Spleen (tissue), 11 donors: ENCODE results near the gene RNH1. TPM values are rescaled to one million over a fixed set of nuclear protein-coding genes. Genes with fewer than 3 reads are reported as not detected.

Source experiments
- DNase-seq: peaks from one replicate; pipeline ENCODE4 v3.0.0-alpha.2; 2020
- H3K27ac ChIP-seq, 8 donors: fragments of 200-600 bp; sonication (generic) in 7 of 8; 1 replicate in 4 of 8; 2 replicates in 4 of 8; pipeline versions ENCODE4 v1.5.0 to v1.8.0; 2016 to 2021; ENCODE audit warnings: inconsistent platforms in 4 of 8, mild to moderate bottlenecking in 4 of 8, moderate library complexity in 1 of 8
- H3K27me3 ChIP-seq, 7 donors: fragments of 200-600 bp; sonication (generic) in 6 of 7; replicated peaks in 1 of 7; 1 replicate in 4 of 7; 2 replicates in 3 of 7; pipeline versions ENCODE4 v1.5.0 to v1.8.0; 2016 to 2021; ENCODE audit warnings: inconsistent platforms in 3 of 7, mild to moderate bottlenecking in 1 of 7
- H3K36me3 ChIP-seq, 6 donors: fragments of 200-600 bp; sonication (generic) in 5 of 6; 1 replicate in 4 of 6; 2 replicates in 2 of 6; pipeline versions ENCODE4 v1.5.0 to v1.8.0; 2016 to 2021; ENCODE audit warnings: inconsistent platforms in 2 of 6
- H3K4me1 ChIP-seq, 6 donors: fragments of 200-600 bp; sonication (generic) in 5 of 6; 1 replicate in 3 of 6; 2 replicates in 3 of 6; pipeline versions ENCODE4 v1.5.0 to v1.8.0; 2016 to 2021; ENCODE audit warnings: inconsistent platforms in 3 of 6
- H3K4me3 ChIP-seq, 8 donors: fragments of 200-600 bp; sonication (generic) in 7 of 8; 1 replicate in 4 of 8; 2 replicates in 4 of 8; pipeline versions ENCODE4 v1.5.0 to v1.8.0; 2016 to 2021; ENCODE audit warnings: inconsistent platforms in 4 of 8, mild to moderate bottlenecking in 4 of 8, moderate library complexity in 2 of 8
- H3K9me3 ChIP-seq, 8 donors: fragments of 200-600 bp; sonication (generic) in 7 of 8; 1 replicate in 4 of 8; 2 replicates in 4 of 8; pipeline versions ENCODE4 v1.5.0 to v1.8.0; 2016 to 2021; ENCODE audit warnings: inconsistent platforms in 4 of 8
- CTCF ChIP-seq, 11 experiments: fragments of 200-600 bp in 7 of 11; fragments of 450-650 bp in 4 of 11; sonication (generic) in 4 of 11; IDR thresholded peaks in 8 of 11; conservative IDR thresholded peaks in 3 of 11; 1 replicate in 7 of 11; 2 replicates in 4 of 11; pipeline versions ENCODE4 v1.4.0 to v1.8.0; 2016 to 2021; ENCODE audit warnings: antibody characterized with exemption in 11 of 11, inconsistent platforms in 4 of 11, mild to moderate bottlenecking in 1 of 11
- POLR2A ChIP-seq, 3 donors: fragments of 450-650 bp; IDR thresholded peaks; one replicate each; pipeline ENCODE4 v1.5.1; 2017; ENCODE audit warnings: antibody characterized with exemption in 3 of 3, mild to moderate bottlenecking in 1 of 3
- POLR2AphosphoS5 ChIP-seq, 3 donors: sonication (generic); formaldehyde crosslinking; IDR thresholded peaks; one replicate each; pipeline ENCODE4 v1.5.1; 2017; ENCODE audit warnings: antibody characterized with exemption in 3 of 3
- WGBS, 5 donors: extraction: QIAGEN DNeasy Blood & Tissue Kit in 3 of 5; methylation state at CpG; one replicate each; pipeline versions ENCODE4 v1.1.5 to v1.1.7; 2013 to 2018; 5-methylcytosine and 5-hydroxymethylcytosine counted together
- intact Hi-C: fragments of 100-400 bp; cut with DNase I; formaldehyde crosslinking; loops from one replicate; pipeline ENCODE4 v1.15.0; 2023; ENCODE audit warnings: low total_unique reads
- polyA plus RNA-seq, 3 donors: library from polyadenylated mRNA; stranded (reverse); fragments of 200-250 nt; gene quantifications; one replicate each; pipeline ENCODE4 v1.2.1, GENCODE V29; 2013
- total RNA-seq, 7 donors: library from RNA; depleted of rRNA in 3 of 7; stranded (reverse); fragments of >200 nt in 3 of 7; fragmentation: NEBNext Ultra II Directional in 4 of 7; extraction: Animal tissue kit (Norgen Biotek cat#: 25700) in 4 of 7; gene quantifications; one replicate each; pipeline versions ENCODE4 v1.1.0 to v1.2.1, GENCODE V29; 2016 to 2021
- donor health status: healthy with polysubstance abuse.
- donor health status: DM: no; HTN: no; CAD: no; lungs with moderate emphysema.
- donor health status: DM: no; HTN: no; CAD: no.
- donor health status: Bipolar disorder and iron deficiency.
- donor health status: healthy.
- donor health status: DM: no; HTN: no; CAD: no.
- donor health status: DM: yes; HTN: yes; CAD: no.

The RNH1 gene
- total and polyA plus RNA-seq, 10 donors, result 72.8 to 159 (median 145) TPM

GRCh38 chr11:508956-509355 lies 1.9 kb upstream of the RNH1 start:
- no peak for DNase-seq
- no peaks in the 10 kb centered on the region for H3K9me3 ChIP-seq
- no peaks in the 10 kb centered on the region for H3K27me3 ChIP-seq
- 86 to 97% (median 93%) methylated on average over 5 of the region's 5 CpGs for WGBS, 5 donors
- H3K4me1 ChIP-seq, result peaks cover 17 to 43% (median 34%) of the 10 kb centered on the region in 6 donors
- TF ChIP-seq CTCF (IDR thresholded peaks at IDR 0.05 in 8 of 11, conservative IDR thresholded peaks at IDR 0.05 in 3 of 11), result no peak
- no peak for TF ChIP-seq POLR2AphosphoS5 (IDR thresholded peaks at IDR 0.05)
- no peak for TF ChIP-seq POLR2A (IDR thresholded peaks at IDR 0.05)
- H3K4me3 ChIP-seq, result no peak overlapping the region
- H3K36me3 ChIP-seq, result peaks cover 0 to 51% (median 2%) of the 10 kb centered on the region in 6 donors
- no peak overlapping the region for H3K27ac ChIP-seq
- intact Hi-C loops, result no loop called here

DNA sequence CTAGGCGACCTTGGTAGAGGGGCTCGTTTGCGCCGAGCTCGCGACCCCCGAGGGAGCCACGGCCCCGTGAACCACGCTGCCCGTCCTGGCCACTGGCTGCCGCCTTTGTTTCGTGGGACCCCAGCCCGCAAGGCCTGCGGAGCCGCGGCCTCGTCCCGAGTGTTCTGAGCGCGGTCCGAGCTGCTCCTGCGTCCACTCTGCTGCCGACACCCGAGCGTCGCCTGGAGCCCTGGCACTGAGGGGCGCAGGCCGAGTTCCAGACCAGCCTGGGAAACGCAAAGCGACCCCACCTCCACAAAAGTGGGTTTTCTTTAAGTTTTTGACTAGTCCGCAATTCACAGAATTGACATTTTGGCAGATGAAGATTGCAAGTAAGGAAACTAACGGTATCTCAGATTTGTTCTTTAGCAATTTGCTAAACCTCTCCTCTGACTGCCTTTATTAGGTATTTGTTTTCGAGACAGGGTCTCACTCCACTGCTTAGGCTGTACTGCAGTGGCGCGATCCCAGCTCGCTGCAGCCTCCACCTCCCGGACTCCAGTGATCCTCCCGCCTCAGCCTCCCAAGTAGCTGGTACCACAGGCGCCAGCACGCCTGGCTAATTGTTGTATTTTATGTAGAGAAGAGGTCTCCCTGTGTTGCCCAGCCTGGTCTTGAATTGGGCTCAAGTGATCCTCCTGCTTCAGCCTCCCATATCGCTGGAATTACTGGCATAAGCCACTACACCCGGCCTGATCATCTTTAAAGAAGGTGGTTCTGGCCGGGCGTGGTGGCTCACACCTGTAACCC lies 879 bp upstream of the RNH1 start:
- no peaks in the 10 kb centered on the region for H3K9me3 ChIP-seq
- H3K27me3 ChIP-seq, result no peaks in the 10 kb centered on the region
- WGBS, 5 donors, result 45 to 63% (median 47%) methylated on average over 32 to 45 of the region's 45 CpGs
- intact Hi-C loops, result no loop called here
- no peak for TF ChIP-seq CTCF (IDR thresholded peaks at IDR 0.05 in 8 of 11, conservative IDR thresholded peaks at IDR 0.05 in 3 of 11)
- TF ChIP-seq POLR2A (IDR thresholded peaks at IDR 0.05), result no peak
- no peak for TF ChIP-seq POLR2AphosphoS5 (IDR thresholded peaks at IDR 0.05)
- H3K27ac ChIP-seq, result peak overlapping the region; percentile 67 to 100 (median 99)
- DNase-seq, result peak; percentile 80
- peaks cover 0 to 42% (median 2%) of the 10 kb centered on the region in 6 donors for H3K36me3 ChIP-seq
- peak overlapping the region; percentile 38 to 85 (median 72) for H3K4me3 ChIP-seq
- peaks cover 22 to 53% (median 44%) of the 10 kb centered on the region in 6 donors for H3K4me1 ChIP-seq

GRCh38 chr11:506238-506994 lies 626 bp downstream of the RNH1 start:
- peaks cover 25 to 63% (median 55%) of the 10 kb centered on the region in 6 donors for H3K4me1 ChIP-seq
- peak; percentile 99 for DNase-seq
- intact Hi-C loops, result no loop called here
- peaks cover 0 to 39% (median 9%) of the 10 kb centered on the region in 6 donors for H3K36me3 ChIP-seq
- H3K4me3 ChIP-seq, result peak overlapping the region; percentile 61 to 94 (median 79)
- peak in 2 of 3 donors; percentile 19 to 29 for TF ChIP-seq POLR2A (IDR thresholded peaks at IDR 0.05)
- TF ChIP-seq POLR2AphosphoS5 (IDR thresholded peaks at IDR 0.05), result peak; percentile 89 to 96 (median 94)
- peak in 4 of 11 experiments; percentile 17 to 46 (median 24) for TF ChIP-seq CTCF (IDR thresholded peaks at IDR 0.05 in 8 of 11, conservative IDR thresholded peaks at IDR 0.05 in 3 of 11)
- H3K9me3 ChIP-seq, result no peaks in the 10 kb centered on the region
- no peaks in the 10 kb centered on the region for H3K27me3 ChIP-seq
- H3K27ac ChIP-seq, result peak overlapping the region; percentile 95 to 100 (median 99)
- 0 to 1% (median 0%) methylated on average over 28 to 71 of the region's 71 CpGs for WGBS, 5 donors

DNA sequence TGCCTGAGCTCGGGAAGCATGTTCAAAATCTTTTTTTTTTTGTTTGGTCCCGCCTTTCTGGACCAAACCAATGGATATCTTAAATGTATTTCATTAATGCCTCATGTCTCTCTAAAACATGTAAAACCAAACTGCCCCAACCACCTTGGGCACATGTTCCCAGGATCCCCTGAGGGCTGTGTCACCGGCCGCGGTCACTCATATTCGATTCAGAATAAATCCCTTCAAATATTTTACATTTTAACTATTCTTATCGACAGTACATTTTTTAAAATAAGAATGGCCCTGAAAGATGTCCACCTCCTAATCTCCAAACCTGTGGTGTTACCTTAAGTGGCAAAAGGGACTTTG lies 2.1 kb downstream of the RNH1 start:
- peaks cover 25 to 69% (median 56%) of the 10 kb centered on the region in 6 donors for H3K4me1 ChIP-seq
- intact Hi-C loops, result no loop called here
- peak overlapping the region in 7 of 8 donors; percentile 19 to 85 (median 46) for H3K4me3 ChIP-seq
- no peak for DNase-seq
- peaks cover 4 to 39% (median 20%) of the 10 kb centered on the region in 6 donors for H3K36me3 ChIP-seq
- H3K27ac ChIP-seq, result peak overlapping the region in 7 of 8 donors; percentile 44 to 100 (median 84)
- TF ChIP-seq CTCF (IDR thresholded peaks at IDR 0.05 in 8 of 11, conservative IDR thresholded peaks at IDR 0.05 in 3 of 11) (no peak), POLR2A (IDR thresholded peaks at IDR 0.05) (no peak), POLR2AphosphoS5 (IDR thresholded peaks at IDR 0.05) (no peak)
- H3K27me3 ChIP-seq, result no peaks in the 10 kb centered on the region
- WGBS, 5 donors, result 70 to 80% (median 74%) methylated on average over 7 of the region's 7 CpGs
- H3K9me3 ChIP-seq, result no peaks in the 10 kb centered on the region
